ENCODE data around the gene TSPAN4.

TSPAN4 gene, protein sequence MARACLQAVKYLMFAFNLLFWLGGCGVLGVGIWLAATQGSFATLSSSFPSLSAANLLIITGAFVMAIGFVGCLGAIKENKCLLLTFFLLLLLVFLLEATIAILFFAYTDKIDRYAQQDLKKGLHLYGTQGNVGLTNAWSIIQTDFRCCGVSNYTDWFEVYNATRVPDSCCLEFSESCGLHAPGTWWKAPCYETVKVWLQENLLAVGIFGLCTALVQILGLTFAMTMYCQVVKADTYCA

DNA sequence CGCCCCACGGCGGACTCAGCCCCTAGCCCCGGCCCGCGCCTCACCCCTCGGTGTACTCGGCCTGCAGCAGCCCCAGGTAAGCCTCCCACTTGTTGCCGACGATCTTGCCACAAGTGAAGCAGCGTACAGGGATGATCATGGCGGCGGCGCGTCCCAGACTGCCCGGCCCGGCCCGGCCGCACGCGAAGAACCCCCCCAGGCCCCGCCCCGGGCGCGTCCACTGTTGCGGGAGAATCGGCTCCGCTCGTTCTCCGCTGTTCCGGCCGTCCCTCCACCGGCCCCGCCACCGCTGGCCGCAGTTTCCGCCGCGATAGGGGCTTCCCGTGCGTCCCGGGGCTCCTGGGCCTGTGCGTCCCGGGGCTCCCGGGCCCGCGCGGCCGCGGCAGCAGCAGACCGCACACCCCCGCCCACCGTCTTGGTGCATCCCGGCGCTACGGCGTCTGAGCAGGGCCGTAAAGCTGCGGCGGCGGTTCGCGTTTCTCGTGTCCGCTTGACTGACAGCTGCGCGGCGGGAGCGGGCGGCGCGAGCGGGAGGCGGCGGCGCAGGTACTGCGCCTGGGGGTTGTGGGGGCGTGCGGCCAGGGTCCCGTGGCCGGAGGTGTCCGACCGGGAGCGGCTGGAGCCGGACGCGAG, at the start of gene TSPAN4, which contains the start of gene POLR2L:
TSPAN4 (plus strand) TSS at position 483 of the 633 bp plus-strand sequence. CDS start 7,453 bp downstream, outside the sequence.
POLR2L (minus strand) TSS at position 160 of the 633 bp plus-strand sequence; CDS start at position 139, 21 bp downstream.
- DNase-seq, result peak; percentile 90

DNA sequence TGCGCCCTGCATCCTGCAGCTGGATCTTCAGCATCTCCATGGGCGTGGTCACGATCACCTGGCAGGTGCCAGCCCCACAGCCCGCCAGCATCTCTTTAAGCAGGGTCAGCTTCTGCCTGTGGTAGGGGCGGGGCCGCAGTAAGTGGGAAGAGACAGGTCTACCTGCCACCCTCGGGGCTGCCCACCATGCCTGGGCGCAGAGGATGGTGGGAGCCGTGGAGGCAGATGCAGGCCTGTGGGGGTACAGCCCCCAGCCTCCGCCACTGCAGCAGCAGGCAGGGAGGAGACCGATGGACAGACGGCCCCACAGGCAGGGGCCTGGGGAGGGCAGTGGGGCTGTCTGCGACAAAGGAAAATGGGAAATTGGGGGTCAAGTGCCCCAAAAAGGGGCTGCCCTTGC, 49.8 kb upstream of the TSPAN4 start:
- DNase-seq, result no peak

DNA sequence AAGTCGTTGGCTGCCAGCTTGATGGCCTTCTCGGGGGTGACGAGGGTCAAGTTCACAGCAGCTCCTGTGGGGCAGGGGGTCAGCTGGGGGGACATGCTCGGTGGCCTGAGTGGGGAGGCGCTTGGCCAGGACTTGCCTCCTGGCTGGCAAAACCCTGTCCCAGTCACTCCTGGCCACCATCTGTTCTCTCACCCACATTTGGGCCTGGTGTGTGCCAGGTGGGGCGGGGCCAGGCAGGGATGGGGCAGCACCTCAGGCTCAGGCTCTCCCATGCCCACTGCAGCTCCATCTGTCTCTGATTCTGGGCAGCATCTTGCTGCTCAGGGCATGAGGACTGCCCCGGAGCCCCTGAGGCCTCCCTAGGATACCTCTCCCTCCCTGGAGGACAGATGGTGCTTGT, 49.1 kb upstream of the TSPAN4 start:
- no peak for DNase-seq

DNA sequence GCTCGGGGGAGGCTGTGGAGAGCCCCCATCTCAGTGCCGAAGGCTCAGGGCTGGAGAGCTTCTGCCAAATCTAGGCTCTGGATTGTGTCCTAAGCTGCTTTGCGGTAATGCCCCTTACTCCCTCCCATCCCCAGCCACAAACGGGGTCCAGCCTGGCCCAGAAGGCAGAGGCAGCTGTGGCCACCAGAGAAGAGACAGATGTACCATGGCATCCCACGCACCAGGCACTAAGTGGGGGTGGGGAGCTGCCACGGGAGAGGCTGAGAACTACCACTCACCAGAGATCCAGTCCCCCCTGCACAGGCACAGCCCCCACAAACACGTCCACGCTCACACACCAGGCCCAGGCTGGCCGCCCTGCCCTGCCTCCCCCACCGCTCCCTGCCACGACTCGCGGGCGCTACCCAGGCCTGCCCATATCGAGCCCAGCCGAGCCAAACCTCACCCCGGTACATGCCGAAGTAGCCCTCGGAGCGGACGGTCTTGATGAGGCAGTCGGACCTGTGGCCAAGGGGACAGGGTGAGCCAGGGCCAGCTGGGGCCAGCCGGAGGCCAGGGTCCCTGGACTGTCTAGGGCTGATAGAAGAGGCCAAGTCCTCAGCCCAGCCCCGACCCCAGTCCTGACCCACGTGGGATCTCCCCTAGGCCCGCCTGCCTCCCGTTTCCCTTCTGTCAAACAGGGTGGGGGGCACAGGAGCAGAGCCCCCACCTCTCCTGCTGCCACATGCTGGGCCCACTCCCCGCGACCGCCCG, 48.5 kb upstream of the TSPAN4 start:
- DNase-seq, result peak; percentile 72

DNA sequence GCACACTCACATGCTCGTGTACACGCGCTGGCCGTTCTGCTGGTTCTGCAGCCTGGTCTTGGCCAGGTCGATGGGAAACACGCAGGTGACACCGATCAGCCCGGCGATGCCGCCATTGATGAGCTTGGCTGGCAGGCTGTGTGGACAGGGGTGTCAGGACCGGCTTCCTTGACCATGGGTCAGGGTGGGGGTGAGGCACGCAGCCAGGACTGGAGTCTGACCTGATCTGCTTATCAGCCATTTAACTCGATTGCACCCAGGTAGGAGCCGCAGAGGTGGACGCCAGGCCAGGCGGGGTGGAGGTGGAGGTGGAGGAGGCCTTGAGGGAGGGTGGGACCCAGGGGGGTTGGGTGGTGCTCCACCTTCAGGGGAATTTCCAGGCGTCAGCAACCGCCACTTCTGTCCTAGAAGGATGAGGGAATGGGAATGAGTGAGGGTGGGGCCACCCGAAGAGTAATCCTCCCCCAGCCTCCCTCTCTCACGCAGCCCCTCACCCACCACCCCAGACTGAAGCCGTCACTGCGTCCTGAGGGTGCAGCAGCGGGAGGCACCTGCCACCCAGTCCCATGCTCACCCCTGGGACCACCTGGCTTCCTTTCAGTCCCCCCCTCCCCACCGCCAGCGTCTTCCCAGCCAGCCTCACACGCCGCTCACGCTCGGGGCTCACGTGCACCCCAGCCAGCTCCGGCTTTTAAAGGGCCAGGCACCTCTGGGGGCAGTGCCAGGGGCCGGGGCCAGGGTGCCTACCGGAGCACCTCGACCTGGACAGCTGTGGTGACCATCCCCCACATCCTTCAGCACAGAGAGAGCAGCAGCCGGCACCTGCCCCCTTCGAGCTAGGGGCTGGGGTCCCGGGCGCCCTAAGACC, 47.7 kb upstream of the TSPAN4 start:
- peak; percentile 52 for DNase-seq

DNA sequence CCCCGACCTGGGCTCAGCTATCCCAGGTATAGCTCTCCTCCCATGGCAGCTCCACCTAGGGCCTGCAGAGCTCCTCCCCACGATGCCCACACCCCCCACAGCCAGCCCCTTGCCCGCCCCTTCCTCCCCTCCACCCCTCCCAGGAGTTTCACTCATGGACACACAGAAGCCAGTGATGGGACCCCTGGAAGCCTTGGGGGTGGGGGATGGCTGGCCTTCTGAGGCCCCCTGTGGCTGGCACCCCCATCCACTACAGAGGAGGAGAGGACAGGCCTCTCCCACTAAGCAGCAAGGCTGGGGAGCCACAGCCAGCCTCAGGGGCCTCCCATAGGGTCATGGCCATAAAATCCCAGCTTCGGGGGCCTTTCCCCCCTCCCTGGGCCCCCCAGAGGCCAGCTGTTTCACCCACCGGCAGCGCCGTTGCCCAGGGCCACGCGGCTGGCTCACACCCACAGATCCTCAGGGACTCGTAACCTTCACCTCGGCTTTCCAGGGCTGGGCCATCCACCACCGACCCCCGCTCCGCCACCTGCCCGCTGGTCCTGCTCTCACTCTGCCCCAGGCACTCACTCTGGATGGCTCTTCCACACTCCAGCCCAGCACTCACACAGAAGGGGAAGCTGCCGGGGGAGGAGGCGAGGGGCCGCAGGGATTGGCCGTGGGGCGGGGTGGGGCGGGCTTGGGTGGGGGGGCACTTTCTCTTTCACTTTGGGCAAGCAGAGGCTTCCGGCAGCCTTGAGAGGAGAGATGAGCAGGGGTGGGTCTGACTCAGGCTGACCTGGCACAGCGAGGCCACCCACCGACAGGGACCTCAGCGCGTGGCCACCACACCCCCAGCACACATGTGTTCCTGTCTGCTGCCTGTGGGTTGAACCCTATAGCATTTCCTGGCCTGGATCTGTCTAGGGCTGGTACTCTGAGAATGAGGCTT, 46.8 kb upstream of the TSPAN4 start:
- peak; percentile 72 for DNase-seq

DNA sequence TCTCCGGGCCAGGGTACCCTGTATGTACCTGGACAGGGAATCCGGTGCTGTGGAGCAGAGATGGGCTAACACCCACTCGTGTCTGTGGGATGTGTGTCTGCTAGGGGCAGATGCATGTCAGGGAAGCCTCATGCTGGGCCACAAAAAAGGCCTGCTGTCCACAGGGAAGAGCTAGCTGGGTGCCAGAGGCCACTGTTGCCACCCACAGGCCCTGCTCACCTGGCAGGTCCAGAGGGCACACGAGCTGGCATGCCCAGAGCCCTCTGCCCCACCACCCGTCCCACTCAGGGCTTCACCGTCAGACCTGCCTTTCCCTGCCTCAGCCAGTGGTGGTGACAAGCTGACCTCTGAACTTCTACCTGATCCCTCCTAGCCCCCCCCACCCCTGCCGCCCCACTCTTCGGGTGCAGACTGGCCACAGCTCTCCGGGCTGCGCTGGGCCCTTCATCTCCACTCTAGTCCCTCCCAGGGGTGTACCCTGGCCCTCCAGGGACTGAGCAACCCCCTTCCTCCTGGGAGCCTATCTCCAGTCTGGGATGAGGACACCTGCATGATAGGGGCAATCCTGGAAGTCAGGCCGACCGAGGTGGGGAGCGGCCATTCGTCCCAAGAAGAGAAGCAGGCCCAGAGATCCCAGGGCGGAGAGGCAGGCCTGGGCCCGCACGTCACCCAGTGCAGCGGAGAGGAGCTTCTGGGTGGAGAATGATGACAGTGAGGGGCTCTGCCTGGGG, 45.9 kb upstream of the TSPAN4 start:
- no peak for DNase-seq

DNA sequence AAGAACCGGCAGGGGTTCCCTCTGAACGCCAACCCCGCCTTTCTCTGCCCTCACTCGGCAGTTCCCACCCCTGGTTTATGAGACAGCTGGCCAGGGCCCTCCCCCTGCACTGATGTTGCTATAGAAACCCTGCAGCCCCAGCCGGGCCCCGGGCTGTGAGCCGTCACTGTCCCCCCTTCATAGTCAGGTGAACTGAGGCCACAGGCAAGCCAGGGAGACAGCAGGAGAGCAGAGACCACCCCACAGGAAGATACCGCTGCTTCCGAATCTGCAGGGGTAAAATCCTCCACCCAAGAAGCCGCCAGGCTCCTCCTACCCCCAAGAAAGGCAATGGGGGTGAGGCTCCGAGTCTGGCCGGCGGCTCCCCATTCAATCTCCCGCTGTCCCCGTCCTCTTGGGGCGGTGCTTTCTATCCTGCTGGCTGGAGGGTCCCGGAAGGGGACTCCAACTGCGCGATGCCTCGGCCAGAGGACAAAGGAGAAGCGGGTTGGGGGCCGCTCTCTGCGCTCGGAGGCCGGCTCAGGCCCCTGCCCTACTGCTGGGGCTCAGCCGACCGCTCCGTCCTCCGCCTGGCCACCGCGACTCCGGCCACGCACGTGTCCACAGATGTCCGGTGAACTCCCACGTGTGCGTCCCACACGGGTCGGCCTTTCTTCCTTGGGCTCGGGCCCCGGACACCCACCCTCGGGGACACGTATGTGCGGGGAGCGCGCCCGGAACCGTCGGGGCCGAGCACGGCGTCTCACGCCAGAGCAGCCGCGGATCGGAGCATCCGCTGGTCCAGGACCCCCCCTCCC, 45.2 kb upstream of the TSPAN4 start:
- DNase-seq, result peak; percentile 94

DNA sequence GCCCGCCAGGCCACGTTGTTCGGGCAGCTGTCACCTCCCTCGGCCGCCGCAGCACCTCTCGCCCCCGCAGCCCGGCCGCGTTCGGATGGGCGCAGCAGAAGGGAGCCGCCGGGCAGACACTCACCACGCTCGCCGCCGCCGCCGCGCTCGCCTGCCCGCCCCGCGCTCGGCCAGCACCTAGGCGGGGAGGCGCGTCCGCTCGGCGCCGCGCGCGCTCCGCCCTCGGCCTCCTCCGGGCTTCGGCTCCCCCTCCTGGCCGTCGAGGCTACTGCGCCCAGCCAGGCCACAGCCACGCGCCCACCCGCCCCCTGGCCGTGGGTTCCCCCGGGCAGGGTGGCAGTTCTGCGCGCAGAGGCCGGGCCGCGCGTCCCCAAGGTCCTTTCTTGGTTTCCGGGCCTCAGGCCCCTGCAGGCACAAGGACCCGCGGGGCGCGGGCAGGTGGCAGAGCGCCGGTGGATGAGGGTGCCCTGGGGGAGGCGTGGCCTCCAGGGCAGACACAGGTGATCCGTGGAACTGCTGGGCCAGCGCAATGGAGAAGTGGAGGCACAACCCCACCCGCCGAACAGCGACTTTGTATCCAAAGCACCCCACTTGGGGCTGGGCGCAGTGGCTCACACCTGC, 44.4 kb upstream of the TSPAN4 start, which contains the start of gene SLC25A22:
SLC25A22 (minus strand) TSS at position 189 of the 621 bp plus-strand sequence. CDS start 3,275 bp downstream, outside the sequence.
- DNase-seq, result peak; percentile 79

DNA sequence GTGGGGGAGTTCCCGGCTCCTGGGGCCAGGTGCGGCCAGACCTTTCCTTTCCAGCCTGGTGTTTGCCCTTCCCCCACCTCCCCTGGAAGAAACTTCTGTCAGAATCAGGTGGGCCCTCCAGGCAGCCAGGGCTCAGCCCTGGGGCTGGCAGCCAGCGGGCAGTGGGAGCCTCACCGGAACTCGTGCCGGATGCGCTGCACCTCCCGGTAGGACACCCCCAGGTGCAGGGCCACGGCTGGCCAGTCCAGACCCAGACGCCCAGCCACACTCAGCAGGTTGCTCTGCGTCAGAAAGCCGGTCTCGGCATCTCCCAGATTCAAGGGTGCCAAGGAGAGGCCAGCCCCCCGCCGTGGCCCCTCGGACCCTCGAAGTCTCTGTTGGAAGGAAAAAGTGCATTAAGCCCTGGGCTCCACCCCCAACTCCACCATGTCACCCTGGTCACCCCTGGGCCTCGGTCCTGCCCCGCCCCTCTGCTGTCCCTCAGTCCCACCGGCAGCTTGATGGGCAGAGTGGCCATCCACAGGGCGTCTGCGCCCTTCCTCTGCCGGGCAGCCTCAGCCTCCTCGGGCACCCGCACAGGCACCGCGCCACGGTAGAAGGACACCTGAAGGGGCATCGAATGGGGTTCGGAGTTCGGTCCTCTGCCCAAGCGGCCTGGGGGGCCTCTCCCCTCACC, 42.9 kb upstream of the TSPAN4 start:
- DNase-seq, result no peak

DNA sequence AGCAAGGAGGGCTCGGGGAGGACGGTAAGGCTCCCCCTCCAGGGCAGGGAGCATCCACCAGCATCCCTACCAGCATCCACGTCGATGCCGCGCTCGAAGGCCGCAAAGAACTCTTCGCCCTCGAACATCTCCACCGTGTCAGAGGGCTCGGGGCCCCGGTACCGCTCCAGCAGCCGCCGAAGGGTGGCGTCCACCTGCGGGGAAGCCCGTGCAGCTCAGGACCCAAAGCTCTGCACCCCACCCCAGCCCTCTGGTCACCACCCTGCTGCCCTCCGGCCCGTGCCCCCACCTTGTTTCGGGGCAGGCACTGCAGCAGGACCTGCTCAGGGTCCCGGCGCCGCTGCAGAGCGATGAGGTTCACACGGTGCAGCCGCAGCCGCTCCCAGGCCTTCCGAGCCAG, 42.2 kb upstream of the TSPAN4 start:
- no peak for DNase-seq

DNA sequence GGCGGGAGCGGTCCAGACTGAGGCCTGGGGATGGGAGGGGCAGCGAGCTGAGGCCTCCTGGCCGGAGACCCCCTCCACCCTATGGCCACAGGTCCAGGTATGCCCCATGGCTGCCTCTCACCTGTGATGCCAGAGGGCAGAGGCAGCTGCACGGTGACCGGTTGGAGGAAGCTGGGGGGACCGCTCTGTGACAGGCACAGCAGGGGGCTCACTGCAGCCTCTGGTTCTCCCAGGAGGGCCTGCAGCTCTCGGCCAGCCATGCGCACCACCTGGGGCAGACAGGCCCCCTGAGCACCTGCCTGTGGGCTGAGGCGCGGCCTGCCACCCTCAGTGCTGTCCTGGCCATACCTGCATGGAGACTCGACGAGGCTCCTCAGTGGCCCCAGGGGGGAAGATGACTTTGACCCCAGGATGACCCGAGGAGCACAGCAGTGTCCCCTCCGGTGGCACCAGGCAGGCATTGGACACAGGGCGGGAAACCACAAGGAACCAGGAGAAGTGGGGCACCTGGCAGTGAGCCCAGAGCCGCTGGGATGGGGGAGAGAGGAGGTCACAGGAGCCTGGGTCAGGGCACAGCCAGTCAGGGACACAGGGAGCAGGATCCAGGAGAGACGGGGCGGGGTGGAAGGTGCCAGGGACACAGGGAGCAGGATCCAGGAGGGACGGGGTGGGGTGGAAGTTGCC, 41.4 kb upstream of the TSPAN4 start:
- DNase-seq, result no peak

DNA sequence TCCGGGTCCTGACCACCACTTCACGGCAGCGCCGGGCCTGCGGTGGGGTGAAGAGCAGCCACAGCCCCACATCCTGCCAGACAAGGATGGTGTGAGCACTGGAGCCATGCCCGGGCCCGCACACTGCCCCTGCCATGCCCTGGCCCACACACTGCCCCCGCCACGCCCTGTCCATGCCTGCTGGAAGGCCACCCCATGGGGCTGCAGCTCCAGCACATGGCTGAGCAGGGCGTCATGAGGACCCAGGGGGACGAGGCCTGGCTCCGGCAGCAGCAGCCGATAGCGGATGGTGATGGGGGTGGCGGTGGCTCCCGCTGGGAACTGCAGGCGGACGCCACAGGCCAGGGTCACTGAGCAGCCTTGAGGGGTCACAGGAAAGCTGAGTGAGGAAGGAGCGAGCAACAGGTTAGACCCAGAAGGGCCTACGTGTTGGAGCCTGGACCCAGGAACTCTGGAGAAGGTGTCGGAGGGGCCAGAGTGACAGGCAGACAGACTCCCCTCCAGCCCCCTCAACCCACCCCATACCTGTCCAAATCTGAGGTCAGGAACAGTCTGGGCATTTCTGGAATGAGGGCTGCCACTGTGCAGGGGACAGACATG, 40.5 kb upstream of the TSPAN4 start:
- no peak for DNase-seq

DNA sequence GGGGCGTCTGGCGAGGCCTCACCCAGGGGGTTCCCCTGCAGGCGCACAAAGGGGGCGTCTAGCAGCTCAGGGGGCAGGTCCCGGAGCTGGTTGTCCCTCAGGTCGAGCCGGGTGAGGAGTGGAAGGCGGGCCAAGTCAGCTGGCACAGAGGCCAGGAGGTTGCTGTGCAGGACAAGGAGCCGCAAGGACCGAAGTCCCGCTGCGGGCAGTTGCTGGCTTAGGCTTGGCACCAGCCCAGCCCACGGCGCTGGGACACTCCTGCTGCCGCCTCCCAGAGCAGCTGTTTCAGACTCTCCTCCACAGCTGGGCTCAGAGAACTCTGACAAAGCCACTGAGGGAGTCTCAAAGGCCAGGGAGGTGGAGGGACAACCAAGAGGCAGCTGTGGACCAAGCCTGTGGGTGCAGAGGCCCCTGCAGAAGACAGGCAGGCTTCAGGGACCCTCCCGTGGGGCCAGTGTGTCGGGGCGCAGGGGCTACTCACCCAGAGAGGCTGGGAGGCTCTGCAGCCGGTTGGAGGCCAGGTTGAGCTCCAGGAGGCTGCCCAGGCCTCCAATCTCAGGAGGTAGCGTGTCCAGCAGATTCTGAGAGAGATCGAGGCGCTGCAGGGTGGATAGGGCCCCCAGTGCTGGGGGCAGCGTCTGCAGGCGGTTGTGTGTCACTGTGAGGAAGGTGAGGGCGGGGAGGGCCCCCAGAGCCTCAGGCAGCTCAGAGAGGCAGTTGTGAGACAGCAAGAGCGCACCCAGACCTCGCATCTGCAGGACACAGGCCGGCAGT, 39.8 kb upstream of the TSPAN4 start:
- no peak for DNase-seq

DNA sequence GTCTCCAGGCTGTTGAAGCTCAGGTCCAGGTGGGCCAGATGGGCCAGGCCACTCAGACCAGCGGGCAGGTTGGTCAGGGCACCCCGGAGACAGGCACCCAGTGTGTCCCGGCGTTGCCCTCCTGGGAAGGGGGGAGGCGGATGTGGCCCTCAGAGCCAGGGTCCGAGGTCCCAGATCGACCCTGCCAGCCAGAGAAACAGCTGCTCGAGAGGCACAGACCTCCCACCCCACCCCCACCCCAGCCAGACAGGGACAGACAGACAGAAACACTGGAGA, 39.2 kb upstream of the TSPAN4 start:
- DNase-seq, result no peak

DNA sequence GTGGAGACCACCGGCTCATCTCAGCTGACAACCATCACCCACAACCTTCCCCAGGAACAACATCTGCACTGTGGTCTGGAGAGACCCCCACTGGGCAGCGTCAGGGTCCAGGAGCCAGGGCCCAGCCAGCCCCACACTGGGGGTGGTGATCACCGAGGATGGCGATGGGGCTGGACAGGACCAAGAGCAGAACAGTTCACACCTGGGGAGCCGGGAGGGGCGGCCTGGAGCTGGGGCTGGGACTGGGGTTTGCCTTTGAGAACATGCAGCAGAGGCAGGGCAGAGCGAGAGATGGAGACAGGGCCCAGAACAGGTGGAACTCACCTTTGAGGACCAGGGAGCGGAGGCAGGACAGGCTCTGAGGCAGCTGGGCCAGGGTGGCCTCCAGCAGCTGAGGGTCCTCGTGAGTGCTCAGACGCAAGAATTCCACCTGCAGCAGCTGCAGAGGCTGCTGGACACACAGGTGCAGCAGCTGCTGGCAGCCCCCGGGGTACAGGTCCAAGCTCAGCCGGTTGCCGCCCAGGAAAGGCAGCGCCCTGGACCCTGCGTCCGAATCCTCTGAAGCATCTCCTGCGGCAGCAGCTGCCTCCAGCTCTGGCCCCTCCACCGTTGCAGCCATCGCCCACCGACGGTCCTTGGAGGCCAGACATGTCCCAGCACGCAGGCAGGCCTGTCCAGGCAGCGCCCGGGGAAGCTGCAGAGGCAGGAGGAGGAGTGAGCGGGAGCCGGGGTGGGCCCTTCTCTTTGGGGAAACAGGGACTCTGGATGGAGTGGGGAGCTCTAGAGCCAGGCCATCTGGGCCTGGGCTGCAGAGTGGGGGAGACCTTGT, 38.7 kb upstream of the TSPAN4 start:
- DNase-seq, result no peak
